ENCODE results near the gene ACSS1. TPM values are rescaled to one million over a fixed set of nuclear protein-coding genes. Genes with fewer than 3 reads are reported as not detected.

ACSS1 gene
- total and polyA plus RNA-seq, 2 experiments from 2014 or later, result 1.3 to 4.1 TPM

DNA sequence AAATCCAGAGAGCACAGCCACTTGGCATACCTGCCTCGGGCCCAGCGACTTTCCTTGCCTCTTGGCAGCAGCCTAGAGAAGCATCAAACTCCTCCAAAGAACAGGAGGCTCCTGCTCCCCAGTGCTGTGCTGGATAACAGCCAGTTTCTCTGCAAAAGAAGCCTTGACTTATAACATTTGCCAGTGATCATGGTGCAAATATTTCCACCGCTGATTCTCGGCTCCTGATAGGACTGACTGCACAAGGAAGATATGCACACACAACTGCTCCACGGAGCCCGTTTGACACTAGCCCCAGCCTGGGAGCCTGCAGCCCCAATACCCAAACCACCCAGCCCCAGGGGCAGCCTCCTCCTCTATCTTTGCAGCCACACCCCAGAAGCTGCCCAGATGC, 17.5 kb downstream of the ACSS1 start:
- peaks cover 12% of the 10 kb centered on the region for H3K27me3 Mint-ChIP-seq (ENCODE audit: insufficient read depth, low read depth, poor library complexity)
- TF ChIP-seq, protein P1, sequence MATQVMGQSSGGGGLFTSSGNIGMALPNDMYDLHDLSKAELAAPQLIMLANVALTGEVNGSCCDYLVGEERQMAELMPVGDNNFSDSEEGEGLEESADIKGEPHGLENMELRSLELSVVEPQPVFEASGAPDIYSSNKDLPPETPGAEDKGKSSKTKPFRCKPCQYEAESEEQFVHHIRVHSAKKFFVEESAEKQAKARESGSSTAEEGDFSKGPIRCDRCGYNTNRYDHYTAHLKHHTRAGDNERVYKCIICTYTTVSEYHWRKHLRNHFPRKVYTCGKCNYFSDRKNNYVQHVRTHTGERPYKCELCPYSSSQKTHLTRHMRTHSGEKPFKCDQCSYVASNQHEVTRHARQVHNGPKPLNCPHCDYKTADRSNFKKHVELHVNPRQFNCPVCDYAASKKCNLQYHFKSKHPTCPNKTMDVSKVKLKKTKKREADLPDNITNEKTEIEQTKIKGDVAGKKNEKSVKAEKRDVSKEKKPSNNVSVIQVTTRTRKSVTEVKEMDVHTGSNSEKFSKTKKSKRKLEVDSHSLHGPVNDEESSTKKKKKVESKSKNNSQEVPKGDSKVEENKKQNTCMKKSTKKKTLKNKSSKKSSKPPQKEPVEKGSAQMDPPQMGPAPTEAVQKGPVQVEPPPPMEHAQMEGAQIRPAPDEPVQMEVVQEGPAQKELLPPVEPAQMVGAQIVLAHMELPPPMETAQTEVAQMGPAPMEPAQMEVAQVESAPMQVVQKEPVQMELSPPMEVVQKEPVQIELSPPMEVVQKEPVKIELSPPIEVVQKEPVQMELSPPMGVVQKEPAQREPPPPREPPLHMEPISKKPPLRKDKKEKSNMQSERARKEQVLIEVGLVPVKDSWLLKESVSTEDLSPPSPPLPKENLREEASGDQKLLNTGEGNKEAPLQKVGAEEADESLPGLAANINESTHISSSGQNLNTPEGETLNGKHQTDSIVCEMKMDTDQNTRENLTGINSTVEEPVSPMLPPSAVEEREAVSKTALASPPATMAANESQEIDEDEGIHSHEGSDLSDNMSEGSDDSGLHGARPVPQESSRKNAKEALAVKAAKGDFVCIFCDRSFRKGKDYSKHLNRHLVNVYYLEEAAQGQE (IDR thresholded peaks at IDR 0.05; ENCODE audit: unreplicated experiment), result no peak
- TF ChIP-seq, protein P2, sequence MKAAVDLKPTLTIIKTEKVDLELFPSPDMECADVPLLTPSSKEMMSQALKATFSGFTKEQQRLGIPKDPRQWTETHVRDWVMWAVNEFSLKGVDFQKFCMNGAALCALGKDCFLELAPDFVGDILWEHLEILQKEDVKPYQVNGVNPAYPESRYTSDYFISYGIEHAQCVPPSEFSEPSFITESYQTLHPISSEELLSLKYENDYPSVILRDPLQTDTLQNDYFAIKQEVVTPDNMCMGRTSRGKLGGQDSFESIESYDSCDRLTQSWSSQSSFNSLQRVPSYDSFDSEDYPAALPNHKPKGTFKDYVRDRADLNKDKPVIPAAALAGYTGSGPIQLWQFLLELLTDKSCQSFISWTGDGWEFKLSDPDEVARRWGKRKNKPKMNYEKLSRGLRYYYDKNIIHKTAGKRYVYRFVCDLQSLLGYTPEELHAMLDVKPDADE (IDR thresholded peaks at IDR 0.05), result no peak
- TF ChIP-seq EZH2 (IDR thresholded peaks at IDR 0.05; ENCODE audit: low read depth, unreplicated experiment), result no peak
- TF ChIP-seq, protein P3, sequence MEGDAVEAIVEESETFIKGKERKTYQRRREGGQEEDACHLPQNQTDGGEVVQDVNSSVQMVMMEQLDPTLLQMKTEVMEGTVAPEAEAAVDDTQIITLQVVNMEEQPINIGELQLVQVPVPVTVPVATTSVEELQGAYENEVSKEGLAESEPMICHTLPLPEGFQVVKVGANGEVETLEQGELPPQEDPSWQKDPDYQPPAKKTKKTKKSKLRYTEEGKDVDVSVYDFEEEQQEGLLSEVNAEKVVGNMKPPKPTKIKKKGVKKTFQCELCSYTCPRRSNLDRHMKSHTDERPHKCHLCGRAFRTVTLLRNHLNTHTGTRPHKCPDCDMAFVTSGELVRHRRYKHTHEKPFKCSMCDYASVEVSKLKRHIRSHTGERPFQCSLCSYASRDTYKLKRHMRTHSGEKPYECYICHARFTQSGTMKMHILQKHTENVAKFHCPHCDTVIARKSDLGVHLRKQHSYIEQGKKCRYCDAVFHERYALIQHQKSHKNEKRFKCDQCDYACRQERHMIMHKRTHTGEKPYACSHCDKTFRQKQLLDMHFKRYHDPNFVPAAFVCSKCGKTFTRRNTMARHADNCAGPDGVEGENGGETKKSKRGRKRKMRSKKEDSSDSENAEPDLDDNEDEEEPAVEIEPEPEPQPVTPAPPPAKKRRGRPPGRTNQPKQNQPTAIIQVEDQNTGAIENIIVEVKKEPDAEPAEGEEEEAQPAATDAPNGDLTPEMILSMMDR (conservative IDR thresholded peaks at IDR 0.05; ENCODE audit: low read depth in 2 of 2), result no peak
- no peak for TF ChIP-seq ZNF331 (CRISPR knock-in tag; IDR thresholded peaks at IDR 0.05; ENCODE audit: low read depth)
- TF ChIP-seq NANOG (IDR thresholded peaks at IDR 0.05; ENCODE audit: borderline replicate concordance), result no peak
- no peak for TF ChIP-seq JUNB (IDR thresholded peaks at IDR 0.05; ENCODE audit: unreplicated experiment)
- TF ChIP-seq POLR2AphosphoS5 (IDR thresholded peaks at IDR 0.05; ENCODE audit: low read depth), result no peak
- TF ChIP-seq EZH2phosphoT487 (IDR thresholded peaks at IDR 0.05; ENCODE audit: unreplicated experiment), result no peak
- TF ChIP-seq, protein P4, sequence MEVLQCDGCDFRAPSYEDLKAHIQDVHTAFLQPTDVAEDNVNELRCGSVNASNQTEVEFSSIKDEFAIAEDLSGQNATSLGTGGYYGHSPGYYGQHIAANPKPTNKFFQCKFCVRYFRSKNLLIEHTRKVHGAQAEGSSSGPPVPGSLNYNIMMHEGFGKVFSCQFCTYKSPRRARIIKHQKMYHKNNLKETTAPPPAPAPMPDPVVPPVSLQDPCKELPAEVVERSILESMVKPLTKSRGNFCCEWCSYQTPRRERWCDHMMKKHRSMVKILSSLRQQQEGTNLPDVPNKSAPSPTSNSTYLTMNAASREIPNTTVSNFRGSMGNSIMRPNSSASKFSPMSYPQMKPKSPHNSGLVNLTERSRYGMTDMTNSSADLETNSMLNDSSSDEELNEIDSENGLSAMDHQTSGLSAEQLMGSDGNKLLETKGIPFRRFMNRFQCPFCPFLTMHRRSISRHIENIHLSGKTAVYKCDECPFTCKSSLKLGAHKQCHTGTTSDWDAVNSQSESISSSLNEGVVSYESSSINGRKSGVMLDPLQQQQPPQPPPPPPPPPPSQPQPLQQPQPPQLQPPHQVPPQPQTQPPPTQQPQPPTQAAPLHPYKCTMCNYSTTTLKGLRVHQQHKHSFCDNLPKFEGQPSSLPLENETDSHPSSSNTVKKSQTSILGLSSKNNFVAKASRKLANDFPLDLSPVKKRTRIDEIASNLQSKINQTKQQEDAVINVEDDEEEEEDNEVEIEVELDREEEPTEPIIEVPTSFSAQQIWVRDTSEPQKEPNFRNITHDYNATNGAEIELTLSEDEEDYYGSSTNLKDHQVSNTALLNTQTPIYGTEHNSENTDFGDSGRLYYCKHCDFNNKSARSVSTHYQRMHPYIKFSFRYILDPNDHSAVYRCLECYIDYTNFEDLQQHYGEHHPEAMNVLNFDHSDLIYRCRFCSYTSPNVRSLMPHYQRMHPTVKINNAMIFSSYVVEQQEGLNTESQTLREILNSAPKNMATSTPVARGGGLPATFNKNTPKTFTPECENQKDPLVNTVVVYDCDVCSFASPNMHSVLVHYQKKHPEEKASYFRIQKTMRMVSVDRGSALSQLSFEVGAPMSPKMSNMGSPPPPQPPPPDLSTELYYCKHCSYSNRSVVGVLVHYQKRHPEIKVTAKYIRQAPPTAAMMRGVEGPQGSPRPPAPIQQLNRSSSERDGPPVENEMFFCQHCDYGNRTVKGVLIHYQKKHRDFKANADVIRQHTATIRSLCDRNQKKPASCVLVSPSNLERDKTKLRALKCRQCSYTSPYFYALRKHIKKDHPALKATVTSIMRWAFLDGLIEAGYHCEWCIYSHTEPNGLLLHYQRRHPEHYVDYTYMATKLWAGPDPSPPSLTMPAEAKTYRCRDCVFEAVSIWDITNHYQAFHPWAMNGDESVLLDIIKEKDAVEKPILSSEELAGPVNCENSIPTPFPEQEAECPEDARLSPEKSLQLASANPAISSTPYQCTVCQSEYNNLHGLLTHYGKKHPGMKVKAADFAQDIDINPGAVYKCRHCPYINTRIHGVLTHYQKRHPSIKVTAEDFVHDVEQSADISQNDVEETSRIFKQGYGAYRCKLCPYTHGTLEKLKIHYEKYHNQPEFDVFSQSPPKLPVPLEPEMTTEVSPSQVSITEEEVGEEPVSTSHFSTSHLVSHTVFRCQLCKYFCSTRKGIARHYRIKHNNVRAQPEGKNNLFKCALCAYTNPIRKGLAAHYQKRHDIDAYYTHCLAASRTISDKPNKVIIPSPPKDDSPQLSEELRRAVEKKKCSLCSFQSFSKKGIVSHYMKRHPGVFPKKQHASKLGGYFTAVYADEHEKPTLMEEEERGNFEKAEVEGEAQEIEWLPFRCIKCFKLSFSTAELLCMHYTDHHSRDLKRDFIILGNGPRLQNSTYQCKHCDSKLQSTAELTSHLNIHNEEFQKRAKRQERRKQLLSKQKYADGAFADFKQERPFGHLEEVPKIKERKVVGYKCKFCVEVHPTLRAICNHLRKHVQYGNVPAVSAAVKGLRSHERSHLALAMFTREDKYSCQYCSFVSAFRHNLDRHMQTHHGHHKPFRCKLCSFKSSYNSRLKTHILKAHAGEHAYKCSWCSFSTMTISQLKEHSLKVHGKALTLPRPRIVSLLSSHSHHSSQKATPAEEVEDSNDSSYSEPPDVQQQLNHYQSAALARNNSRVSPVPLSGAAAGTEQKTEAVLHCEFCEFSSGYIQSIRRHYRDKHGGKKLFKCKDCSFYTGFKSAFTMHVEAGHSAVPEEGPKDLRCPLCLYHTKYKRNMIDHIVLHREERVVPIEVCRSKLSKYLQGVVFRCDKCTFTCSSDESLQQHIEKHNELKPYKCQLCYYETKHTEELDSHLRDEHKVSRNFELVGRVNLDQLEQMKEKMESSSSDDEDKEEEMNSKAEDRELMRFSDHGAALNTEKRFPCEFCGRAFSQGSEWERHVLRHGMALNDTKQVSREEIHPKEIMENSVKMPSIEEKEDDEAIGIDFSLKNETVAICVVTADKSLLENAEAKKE (CRISPR knock-in tag; IDR thresholded peaks at IDR 0.05), result no peak
- Histone ChIP-seq H3F3A (replicated peaks; ENCODE audit: low read depth) (no peaks in the 10 kb centered on the region), H3K79me2 (replicated peaks; ENCODE audit: insufficient read depth) (no peaks in the 10 kb centered on the region), H3K4me2 (no peak overlapping the region), H3K27me3 (ENCODE audit: insufficient read depth) (no peaks in the 10 kb centered on the region), H3K27ac (ENCODE audit: low read depth) (no peak overlapping the region), H3K9me2 (ENCODE audit: insufficient read depth) (no peaks in the 10 kb centered on the region), H3K4me3 (no peak overlapping the region), H4K20me1 (replicated peaks; ENCODE audit: insufficient read depth) (no peaks in the 10 kb centered on the region), H3K36me3 (ENCODE audit: insufficient read depth) (no peaks in the 10 kb centered on the region), H3K4me1 (ENCODE audit: insufficient read depth) (no peaks in the 10 kb centered on the region), H2AFZ (no peak overlapping the region)
- no peaks in the 10 kb centered on the region; the same call in 2 of the 3 replicates for H3K9me3 Mint-ChIP-seq
- H3K4me1 Mint-ChIP-seq, result peaks cover 5% of the 10 kb centered on the region; the same call in 1 of the 3 replicates
- no peak overlapping the region for H3K27ac Mint-ChIP-seq
- no peak overlapping the region for H3K4me3 Mint-ChIP-seq
- DNase-seq (ENCODE audit: low spot score), result no peak
- ATAC-seq, result no peak
- no peaks in the 10 kb centered on the region for H3K36me3 Mint-ChIP-seq (ENCODE audit: low read depth)
